ENCODE data around the gene HNRNPAB.

The HNRNPAB gene

DNA sequence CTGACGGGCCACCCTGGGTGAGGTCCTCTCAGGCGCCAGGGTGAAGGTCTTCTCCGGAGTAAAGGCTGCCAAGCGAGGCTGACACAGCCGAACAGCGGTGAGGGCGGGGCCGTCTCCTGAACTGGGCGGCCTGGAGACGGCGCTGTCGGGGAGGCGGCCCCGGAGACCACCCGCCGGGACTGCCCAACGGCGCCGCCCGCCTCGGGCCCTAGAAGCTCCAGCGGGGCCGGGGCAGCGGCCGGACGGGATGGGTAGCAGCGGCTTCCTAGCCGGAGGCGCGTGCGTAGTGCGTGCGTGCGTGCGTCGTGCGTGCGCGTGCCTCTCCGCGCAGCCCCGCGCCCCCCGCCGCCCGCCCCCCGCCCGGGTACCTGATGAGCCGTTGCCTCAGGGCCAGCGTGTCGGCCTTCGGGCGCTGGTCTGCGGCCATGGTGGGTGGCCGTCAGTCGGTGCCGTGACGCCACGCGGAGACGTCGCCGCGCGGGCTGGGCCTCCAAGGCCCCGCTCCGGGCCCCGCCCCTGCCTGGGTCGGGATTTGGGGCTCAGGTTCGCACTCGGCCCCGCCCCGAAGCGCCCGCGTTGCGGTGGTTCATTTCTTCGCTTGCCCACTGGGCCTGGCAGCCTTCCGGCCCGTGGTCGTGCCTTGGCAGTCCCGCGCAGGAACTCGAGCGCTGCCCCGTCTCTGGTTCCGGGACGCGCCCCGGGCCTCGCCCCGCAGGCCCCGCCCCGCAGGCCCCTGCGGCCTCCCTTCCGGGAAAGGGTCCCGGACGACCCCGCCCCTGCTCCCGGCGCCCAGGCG lies 28.0 kb downstream of the HNRNPAB start, which contains the start of gene PHYKPL:
TSS of gene PHYKPL (minus strand) at position 679 of the 796 bp plus-strand sequence. CDS start at position 427, 252 bp downstream.
- DNase-seq: peak; percentile 89

DNA sequence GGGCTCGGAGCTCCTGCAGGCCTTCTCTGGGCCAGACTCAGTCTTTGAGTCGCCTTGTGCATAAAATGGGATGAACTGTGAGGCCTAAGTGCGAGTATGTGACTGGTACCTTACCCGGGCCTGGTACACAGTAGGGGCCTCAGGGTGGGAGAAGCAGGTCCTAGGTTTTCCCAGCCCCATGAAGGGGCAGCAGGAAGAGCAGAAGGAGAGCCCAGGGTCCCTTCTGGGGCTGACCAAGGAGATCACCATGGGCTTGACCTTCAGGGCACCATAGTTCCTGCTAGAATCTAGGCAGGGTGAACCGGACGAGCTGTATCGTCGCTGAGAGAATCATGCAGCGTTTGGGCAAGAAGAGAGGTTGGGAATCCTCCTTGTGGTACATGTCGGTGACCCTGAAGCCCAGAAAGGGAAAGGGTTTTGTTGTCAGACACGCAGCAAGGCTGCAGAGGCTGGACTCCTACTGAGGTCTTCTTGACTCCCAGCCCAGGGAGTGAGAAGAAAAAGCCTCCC lies 28.6 kb downstream of the HNRNPAB start:
- no peak for DNase-seq

DNA sequence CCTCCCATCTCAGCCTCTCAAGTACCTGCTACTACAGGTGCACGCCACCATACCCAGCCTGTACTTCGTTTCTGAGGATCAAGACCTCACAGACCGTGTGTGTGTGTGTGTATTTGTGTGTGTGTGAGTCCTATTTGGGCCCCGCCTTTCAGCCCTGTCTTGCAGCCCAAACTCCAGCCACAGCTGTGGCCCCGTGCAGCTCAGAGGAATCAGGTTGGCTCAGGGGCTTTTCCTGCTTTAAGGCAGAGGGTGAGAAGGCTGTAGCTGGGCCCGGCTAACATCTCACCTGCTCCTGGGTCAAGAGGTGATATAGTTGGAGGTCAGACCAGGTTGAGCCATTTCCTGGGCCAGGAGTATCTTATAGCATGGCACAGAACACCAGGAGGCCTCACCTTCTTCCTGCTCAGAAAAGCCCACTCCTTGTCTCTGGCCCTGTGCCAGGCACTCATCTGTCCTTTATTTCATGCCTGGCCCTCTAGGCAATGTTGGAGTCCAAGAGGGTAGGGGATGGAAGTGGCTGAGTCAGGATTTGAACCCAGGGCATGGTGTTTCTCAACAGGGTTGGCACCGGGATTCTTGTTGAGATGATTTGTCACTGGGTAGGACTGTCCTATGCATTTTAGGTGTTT lies 29.9 kb downstream of the HNRNPAB start:
- no peak for DNase-seq

DNA sequence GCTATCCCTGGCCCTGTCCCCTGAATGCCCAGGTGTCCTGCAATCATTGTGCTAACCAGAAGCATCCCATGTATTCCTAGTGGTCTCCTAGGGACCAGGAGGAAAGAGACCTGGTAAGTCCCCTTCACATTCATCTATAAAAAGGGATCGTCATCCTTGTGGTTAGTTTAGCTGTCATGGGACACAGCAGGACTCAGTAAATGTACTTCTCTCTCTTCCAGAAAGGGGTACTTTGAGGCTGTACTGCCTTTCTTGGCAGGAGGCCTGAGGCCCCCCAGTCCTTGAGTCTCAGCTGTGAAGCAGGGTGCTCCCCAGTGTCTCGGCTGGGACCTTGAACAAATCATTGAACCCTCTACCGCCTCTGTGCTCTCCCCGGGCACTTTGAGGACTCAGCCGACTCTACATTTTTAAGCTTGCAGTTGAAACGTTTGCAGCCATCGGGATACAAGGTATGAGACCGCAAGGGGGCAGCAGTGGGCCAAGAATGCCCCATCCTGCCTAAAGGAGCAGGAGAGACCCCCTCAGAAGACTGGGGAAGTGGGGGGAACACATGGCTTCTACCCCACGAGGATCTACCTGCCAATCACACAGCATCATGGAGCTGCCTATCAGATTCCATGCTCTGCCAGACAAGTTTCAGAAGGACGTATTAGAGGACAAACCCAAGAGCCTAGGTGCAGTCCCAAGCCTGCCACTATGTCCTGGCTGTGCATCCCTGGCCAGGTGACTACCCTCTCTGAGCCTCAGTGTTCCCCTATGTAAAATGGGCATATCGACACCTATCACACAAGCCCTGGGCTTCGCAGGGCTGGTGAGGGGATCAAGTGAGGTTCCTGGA lies 30.6 kb downstream of the HNRNPAB start:
- DNase-seq: peak; percentile 91

DNA sequence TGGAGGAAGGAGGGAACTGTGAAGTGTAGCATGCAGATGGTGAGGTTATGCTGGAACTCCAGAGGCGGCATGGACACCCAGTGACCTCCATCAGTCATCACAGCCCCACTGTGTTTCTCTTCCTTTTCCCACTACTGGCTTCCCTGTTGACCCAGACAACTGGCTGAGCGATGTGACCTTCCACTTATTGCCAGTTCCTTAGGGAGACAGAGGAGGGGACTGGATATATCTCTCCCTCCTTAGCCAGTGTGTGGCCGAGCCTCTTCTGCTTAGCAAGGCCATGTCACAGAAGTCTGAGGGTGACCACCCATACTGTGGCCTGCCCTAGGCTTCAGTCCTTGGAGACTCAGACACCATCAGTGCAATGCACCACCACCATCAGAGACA lies 31.2 kb downstream of the HNRNPAB start:
- DNase-seq: no peak

DNA sequence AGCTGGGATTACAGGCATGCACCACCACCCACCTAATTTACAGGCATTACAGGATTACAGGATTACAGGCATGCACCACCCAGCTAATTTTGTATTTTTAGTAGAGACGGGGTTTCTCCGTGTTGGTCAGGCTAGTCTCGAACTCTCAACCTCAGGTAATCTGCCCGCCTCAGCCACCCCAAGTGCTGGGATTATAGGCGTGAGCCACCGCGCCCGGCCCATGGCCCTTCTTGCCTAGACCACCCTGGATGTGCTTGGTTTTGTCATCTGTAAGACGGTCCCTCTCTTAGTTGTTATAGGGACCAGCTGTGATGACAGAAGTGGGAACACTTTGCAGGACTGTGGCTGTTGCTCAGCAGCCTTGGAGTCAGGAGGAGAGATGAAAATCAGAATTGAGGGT lies 31.8 kb downstream of the HNRNPAB start:
- no peak for DNase-seq

DNA sequence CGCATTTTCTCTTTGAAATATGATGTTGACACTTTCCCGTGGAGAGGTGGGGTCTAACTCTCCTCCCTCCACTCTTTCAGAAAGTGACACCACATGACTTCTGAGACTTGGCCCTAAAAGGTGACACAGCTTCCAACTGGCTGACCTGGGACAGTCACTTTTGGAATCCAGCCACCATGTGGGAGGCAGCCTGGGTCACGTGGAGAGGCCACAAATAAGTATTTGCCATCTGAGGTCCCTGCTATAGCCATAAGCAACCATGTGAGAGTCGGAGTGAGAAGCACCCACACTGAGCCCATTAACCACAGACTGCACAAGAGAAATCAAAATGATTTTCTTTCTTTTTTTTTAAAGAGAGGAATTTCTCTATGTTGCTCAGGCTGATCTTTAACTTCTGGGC lies 32.3 kb downstream of the HNRNPAB start:
- DNase-seq: peak; percentile 60

DNA sequence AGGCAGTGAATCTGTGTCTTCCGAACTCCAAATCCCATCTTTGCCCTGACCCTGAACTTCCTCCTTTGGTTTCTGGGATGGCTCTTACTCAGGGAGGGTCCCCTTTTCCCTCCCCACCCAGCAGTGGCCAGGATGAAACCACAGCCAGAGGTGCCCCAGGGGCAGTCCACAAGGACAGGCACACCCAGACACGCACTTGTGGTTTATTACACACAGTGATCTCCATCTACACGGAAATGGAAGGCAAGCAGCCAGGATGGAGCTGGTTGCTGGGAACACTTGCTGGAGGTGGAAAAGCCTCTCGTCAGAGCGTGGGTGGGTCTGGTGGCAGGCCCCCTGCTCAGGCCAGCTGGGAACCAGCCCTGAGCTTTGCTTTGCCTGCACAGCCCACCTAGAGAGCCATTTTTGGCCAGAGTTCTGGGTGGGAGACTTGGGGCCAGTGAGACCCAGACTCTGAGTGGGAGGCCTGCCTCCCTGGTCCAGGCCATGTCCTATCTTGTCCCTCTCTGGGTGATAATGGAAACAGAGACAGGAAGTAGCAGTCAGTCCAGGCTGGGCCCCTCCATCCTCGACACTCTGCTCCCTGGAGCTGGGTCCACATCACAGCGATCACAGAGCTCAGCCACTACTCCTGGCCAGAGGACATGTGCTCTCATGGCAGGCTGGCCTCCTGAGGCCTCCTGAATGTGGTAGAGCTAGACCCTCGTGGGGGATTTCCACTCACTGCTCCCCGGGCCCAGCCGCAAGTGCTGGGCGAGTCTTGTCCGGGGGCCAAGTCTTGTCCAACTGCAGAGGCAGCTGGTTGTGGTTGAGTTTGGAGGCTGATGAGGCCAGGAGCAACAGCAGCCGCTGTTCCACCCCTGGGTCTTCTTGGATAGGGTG lies 33.3 kb downstream of the HNRNPAB start:
- peak; percentile 55 for DNase-seq

DNA sequence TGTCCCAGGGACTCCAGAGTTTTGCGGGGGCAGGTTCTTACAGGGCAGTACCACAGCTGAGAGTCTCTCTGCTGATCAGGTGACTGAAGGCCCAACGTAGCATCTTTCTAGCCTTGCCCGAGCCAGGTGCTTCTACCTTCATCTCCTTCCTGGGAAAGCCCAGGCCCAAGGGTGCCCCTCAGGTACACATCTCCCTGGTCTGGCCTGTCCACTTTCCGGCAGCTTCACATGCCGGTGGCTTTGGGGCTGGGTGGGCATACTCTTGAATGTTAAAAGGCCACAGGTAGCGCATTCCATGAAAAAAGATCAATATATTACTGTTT lies 33.9 kb downstream of the HNRNPAB start:
- no peak for DNase-seq

DNA sequence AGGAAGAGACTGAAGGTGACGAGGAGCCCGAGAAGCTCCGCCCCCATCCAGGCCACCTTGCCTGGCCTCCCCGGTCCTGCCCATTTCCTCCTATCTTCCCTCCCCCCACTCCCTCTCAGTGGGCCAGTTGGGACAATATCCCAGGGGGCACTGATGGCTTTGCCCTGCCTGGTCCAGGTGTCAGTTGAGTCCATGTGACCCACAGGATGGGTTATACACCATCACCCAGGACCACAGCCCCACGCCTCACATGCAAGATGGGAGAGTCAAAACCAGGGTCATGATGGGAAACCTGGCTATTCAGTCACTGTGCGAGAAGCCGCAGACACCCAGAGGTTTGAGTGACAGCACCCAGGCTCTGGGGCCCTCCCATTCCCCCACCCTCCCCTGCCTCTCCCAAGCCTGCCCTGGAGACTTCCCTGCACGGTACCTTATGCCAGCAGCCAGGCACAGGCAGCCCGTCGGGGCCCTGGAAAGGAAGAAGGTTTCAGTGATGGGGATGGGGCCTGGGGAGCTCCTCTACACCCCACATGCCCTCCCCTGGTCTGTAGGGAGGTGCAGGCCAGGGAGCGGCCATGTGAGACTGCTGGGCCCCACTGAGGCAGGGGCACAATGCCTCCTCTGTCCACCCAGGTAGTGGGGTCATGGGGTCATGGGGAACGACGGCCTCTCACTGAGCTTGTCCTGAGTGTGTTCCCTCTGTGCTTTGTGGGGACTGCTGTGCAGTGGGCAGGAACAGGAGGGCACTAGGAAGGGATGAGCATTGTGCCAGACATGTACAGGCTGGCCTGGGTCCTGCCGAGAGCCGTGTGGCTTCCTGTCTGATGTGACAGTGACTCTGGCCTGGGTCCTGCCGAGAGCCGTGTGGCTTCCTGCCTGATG lies 34.6 kb downstream of the HNRNPAB start:
- no peak for DNase-seq

DNA sequence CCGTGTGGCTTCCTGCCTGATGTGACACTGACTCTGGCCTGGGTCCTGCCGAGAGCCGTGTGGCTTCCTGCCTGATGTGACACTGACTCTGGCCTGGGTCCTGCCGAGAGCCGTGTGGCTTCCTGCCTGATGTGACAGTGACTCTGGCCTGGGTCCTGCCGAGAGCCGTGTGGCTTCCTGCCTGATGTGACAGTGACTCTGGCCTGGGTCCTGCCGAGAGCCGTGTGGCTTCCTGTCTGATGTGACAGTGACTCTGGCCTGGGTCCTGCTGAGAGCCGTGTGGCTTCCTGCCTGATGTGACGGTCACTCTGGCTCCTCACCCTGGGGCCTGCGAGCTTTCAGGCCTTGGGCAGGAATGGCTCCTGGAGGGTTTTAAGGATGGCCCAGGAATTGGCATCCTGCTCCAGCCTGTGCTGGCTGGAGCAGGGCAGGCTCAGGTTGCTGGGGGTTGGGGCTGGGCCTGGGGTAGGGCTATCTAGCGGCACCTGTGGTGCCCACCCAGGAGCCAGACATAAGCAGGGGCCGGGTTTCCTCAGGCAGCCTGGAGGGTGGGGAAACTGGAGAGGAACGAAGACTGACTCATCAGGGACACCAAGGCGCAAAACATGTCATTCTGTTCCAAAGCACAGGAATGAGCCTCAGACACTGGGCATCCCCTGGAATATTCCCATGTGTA lies 35.4 kb downstream of the HNRNPAB start:
- peak; percentile 49 for DNase-seq

DNA sequence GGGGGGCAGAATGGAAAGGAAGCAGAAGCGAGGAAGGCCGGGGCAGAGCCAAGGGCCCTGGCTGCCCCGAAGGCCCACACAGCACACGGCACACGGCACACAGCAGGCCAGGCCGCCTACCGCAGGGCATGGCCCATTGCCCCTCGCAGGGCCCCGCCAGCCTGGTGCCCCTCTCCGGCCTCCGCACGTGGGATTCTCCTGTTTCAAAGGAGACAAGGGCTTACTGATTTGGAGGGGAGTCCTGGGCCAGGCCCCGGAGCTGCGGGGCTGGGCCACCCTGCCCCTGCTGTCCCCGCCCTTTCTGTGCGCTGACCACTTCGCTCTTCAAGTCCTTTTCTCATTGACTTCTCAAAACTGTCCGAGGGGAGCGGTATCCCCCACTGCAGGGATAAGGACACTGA lies 36.0 kb downstream of the HNRNPAB start:
- DNase-seq: no peak

DNA sequence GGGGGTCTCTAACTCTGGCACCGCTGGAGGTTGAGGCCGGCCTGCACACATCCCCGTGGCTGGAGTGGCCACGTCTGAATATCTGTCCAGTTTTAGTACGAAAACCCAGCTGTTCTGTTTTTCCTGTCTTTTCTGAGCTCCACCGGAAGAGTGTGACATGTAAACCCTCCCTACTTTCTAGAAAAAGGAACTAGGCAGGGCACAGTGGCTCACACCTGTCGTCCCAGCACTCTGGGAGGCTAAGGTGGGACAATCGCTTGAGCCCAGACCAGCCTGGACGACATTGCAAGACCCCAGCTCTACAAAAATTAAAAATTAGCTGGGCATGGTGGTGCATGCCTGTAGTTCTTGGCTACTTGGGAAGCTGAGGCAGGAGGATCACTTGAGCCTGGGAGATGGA lies 36.4 kb downstream of the HNRNPAB start:
- peak; percentile 71 for DNase-seq

DNA sequence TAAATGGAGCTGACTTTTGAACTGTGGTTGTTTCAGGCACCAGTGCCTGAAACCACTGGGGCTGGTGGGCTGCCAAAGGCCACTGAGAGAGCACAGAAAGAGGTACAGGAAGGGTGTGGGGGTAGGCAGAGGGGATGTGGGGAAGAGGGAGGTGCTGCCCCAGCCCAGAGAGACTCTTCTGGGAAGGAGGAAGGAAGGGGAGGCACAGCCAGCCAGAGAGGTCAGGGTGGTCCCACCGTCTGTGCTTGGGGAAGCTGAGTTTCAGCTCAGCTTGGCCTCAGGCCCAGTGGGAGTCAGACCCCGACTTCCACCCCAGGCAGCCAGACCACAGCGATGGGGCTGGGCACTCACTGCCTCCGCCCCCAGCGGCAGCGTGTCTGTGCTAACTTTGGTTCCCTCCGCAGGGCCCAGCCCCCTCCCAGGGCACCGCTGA lies 36.9 kb downstream of the HNRNPAB start:
- DNase-seq: peak; percentile 91

DNA sequence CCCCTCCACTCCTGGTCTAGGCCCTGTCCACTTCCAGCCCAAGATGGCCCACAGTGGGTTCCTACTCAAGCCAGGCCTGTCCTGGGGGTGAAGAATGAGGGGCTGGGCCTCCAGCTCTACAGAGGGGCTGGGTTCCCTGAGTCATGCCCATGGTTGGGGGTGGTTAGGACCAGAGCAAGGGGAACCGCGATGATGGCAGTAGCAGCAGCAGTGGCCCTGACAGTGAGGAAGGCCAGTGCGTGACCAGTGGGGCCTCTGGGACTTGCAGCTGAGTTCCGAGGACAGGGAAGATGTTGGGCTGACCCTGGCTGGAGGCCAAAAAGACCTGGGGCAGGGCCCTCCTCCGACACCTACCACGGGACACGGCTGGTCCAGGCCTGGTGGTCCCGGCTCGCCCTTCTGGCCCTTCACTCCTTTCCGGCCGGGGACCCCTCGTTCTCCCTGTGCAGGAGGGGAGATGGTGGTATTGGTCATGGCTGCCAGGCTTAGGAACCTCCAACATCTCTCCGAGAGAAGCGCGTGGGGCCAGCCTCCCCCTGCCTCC lies 37.4 kb downstream of the HNRNPAB start:
- DNase-seq: no peak

DNA sequence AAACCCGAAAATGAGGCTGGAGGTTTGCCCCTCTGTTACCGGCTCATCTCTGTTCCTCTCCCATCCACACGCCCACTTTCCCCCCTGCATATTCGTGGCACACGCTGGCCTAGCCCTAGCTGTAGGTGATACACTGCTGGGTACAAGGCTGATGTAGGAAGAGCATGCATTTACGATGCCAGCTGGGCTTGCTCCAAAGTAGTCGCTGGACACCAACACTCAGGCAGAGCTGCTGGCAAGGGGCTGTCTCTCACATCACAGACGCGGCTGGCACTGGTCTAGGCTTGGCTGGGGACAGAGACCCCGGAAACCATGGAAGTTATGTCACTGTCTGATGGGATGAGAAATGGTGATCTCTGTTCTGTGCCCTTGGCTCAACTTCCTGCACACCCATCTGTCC lies 38.1 kb downstream of the HNRNPAB start:
- DNase-seq: no peak

DNA sequence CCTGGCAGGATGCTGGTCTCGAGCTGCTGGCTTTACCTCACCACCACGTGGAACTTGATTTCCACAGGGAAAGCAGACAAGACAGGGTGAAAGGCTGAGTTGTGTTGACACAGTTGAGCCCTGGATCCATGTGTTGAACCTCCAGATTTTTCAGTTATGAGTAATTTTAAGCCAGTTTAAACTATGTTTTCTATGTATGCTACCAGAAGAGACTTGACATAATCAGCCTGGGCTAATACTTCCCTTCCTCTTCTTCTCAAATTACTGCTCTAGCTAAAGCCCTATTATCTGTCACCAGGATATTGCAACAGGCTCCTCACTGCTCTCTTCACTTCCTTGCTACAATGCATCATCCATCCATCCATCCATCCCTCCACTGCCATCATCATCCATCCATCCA lies 40.2 kb downstream of the HNRNPAB start:
- DNase-seq: no peak

DNA sequence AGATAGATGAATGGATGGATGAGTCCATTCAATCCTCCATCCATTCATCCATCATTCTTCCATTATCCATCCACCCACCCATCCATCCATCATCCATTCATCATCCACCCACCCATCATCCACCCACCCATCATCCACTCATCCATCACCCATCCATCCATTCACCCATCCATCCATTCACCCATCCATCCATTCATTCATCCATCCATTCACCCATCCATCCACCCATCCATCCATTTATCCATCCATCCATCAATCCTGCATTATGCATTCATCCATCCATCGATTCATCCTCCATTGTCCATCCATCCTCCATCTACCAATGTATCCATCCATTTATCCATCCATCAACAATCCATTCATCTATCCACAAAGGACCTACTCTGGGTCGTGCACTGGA lies 41.1 kb downstream of the HNRNPAB start:
- no peak for DNase-seq

DNA sequence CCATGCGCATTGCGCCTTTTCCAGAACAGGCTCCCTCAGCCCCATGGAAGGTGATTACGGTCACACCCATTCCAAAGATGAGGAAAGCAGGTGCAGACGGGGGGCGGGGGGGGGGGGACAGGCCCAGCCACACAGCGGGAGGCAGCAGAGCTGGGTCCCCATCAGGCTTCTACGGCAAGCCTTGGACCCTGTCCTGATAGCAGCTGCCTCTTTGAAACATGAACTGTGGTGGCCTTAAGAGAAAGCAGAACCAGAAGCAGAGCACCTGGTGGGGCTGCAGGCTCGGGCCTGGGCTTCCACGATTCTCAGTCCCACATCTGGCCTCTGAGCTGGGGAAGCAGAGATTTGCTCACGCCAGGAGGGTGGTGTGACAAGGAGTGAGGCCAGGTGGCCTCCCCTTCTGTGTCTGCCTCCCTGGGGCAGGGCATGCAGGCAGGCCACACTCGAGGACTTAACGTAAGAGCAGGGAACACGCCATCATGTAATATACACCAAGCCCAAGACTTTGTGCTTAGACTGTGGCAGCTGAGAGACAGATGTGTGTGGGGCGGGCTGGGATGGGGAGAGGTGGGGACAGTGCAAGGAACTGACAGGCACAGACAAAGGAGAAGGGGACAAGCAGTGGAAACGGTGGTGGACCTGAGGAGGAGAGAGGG lies 42.4 kb downstream of the HNRNPAB start:
- peak; percentile 36 for DNase-seq

Data from hematopoietic multipotent progenitor cell treated with erythropoietin and hydrocortisone succinate and interleukin-3 and kit ligand, for 4 days (in vitro differentiated cells).